K562 treated with DMSO at 1 percent for 12 hours (cell line): ENCODE data around the gene PRR5. TPM values are rescaled to one million over a fixed set of nuclear protein-coding genes. Genes with fewer than 3 reads are reported as not detected.

Experiments
- total RNA-seq: library from RNA; unstranded; fragments of 300-600 nt; gene quantifications from 2 replicates; pipeline ENCODE4 v1.2.3, GENCODE V29; 2022; ENCODE audit not compliant: insufficient read depth

The PRR5 gene
- total RNA-seq: 10.5 and 10.6 TPM in 2 replicates

GRCh38 chr22:44701824-44702478 lies at the start of gene PRR5:
Gene PRR5 (plus strand): TSS chr22:44702204. CDS start chr22:44702475, 271 bp downstream.

DNA sequence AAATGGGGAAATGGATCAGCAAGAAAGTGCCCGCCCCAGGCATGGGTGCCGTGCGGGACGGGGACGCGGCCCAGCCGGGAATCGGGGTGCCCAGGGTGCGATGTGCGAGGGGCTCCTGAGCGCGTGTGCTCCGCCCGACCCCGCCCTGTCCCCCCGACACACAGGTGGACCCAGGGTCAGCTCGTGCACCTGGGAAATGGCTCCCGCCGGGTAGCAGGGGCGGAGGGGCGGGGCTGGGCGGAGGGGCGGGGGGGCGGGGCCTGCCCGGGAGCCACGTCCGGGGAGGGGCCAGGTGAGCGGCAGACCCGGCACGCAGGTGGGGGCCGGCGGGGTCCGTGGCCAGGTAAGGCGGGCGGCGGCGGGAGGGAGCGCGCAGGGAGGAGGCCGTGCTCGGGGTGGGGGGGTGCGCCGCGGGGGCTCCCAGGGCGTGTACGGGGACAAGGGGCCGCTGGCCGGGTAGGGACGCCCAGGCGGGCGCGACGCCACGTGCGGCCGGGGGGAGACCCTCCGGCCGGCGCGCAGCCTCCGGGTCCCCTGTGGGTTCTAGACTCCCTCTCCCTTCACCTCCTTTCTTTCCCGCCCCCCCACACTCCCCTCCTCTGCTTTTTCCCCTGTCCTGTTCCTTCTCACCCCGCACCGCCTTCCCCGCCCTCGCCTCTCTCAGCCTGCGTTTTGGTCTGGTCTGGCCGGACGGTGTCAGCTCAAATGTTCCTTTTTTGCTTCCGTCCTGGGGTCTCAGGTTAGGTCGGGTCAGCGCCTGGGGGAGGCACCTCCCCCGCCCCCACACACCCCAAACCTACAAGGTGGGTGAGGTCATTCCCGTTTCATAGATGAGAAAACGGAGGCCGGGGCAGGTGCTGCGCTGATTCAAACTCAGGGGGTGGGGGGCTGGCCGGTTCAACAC lies 50.5 kb downstream of the PRR5 start, which contains the start of gene ARHGAP8:
Gene ARHGAP8, plus strand, starts transcription at position 291 of the 904 bp plus-strand sequence. CDS start 33,953 bp downstream, outside the sequence.

Other genes starting within 250 kb of the PRR5 start
- gene RTL6, start 204.0 kb upstream of the PRR5 start, total RNA-seq: 2.1 and 6.2 TPM in 2 replicates
- 0.49 and 3.1 TPM in 2 replicates for gene ARHGAP8, start 50.4 kb downstream of the PRR5 start, total RNA-seq